ENCODE data around the gene GID4. TPM values are rescaled to one million over a fixed set of nuclear protein-coding genes. Genes with fewer than 3 reads are reported as not detected.

GID4 gene
- total RNA-seq, 2 experiments from 2014 or later = 8.6 to 8.8 TPM

DNA sequence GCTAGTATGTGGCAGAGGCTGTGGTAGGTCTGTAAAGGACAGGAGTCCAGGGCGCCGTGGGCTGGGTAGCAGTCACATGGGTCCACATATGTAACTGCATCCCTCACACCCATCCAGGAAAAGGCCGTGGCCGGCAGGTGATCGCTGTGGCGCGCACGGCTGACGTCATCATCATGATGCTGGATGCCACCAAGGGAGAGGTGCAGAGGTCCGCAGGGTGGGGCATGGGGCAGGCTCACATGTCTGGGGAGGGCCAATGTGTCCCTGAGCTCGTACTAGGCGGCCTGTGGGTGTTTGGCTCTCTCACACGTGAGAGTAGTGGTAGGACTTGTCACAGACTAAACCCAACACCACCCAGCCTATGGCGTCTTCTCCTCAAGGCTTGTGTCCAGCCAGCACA is 60.3 kb downstream of the GID4 start:
- POLR2A ChIA-PET = no interaction called here
- Mint-ChIP-seq H3K4me3 (no peak overlapping the region), H3K27ac (no peak overlapping the region), H3K9me3 (no peaks in the 10 kb centered on the region), H3K27me3 (no peaks in the 10 kb centered on the region), H3K4me1 (peaks cover 2% of the 10 kb centered on the region), H3K36me3 (ENCODE audit: low read depth) (peaks cover 15% of the 10 kb centered on the region)
- no peak for DNase-seq
- CTCF ChIA-PET = interaction anchor here (0.6 to 1.5 kb wide), 3 partner anchors 13 to 1767 kb away, joined by 3 to 5 read pairs (median 3); no protein-coding TSS in a partner anchor

DNA sequence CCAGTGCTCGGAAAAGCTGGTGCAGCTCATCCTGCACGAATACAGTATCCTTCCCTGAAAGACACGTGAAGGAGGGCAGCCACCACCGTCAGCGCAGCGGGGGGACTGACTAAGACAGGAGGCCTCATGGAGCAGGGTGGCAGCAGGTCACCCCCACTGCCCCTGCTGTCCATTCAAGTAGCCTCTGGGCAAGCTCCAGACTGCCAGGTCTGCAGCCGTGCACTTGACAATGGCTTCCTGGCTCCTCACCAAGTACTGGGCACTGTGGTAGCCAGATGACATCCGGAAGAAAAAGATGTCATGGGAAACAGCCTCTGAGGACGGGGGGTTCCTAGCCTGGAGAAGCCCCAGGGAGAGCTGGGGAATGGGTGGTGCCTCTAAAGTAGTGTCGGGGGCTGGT is 61.4 kb downstream of the GID4 start:
- H3K4me1 Mint-ChIP-seq = peaks cover 2% of the 10 kb centered on the region
- H3K27me3 Mint-ChIP-seq = no peaks in the 10 kb centered on the region
- no peak overlapping the region for H3K27ac Mint-ChIP-seq
- no peak for DNase-seq
- ChIA-PET POLR2A (no interaction called here), CTCF (no interaction called here)
- H3K9me3 Mint-ChIP-seq = no peaks in the 10 kb centered on the region
- H3K4me3 Mint-ChIP-seq = no peak overlapping the region
- peaks cover 12% of the 10 kb centered on the region for H3K36me3 Mint-ChIP-seq (ENCODE audit: low read depth)

DNA sequence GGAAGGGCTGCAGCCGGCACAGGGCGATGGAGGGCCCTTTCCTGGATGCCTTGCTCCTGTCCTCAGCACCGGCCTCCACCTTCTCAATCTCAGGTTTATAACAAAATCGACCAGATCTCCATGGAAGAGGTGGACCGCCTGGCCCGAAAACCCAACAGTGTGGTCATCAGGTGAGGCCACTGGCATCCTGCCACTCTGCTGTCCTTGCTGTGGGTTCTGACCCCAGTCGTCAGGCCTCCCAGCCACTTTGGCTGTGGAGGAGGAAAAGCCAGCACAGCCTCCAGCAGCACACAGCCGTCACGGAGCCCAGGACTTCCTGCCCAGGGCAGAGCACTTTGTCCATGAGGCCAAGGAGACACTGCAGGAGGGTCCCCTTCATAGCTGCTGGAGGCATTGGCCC is 62.6 kb downstream of the GID4 start:
- peaks cover 1% of the 10 kb centered on the region for H3K36me3 Mint-ChIP-seq (ENCODE audit: low read depth)
- ChIA-PET CTCF (no interaction called here), POLR2A (interaction anchor here (0.5 kb wide), 1 partner anchor 91 kb away, joined by 3 read pairs; no protein-coding TSS in a partner anchor)
- H3K27me3 Mint-ChIP-seq = no peaks in the 10 kb centered on the region
- H3K9me3 Mint-ChIP-seq = no peaks in the 10 kb centered on the region
- no peak for DNase-seq
- no peak overlapping the region for H3K27ac Mint-ChIP-seq
- H3K4me1 Mint-ChIP-seq = no peaks in the 10 kb centered on the region
- no peak overlapping the region for H3K4me3 Mint-ChIP-seq

DNA sequence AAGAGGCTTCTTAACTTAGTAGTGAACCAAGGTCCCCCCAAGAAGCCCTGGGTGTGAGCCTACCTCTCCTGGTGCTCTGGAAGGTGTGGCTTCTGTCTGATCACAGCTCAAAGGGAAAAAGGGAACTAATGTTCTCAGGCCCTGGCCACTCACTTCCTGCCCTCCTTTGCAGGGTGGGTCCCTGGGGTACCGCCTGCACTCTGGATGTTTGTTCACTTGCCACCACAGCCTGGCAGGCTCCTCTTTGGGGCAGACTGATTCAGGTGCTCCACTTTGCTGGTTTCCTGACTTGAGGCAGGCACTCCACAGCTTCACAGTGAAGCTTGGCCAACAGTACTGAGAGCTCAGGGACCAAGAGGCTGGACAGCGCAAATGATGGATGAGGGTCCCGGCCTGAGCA is 63.4 kb downstream of the GID4 start:
- no peaks in the 10 kb centered on the region for H3K4me1 Mint-ChIP-seq
- POLR2A ChIA-PET = no interaction called here
- CTCF ChIA-PET = no interaction called here
- no peak overlapping the region for H3K27ac Mint-ChIP-seq
- no peaks in the 10 kb centered on the region for H3K9me3 Mint-ChIP-seq
- H3K4me3 Mint-ChIP-seq = no peak overlapping the region
- no peaks in the 10 kb centered on the region for H3K36me3 Mint-ChIP-seq (ENCODE audit: low read depth)
- no peaks in the 10 kb centered on the region for H3K27me3 Mint-ChIP-seq
- no peak for DNase-seq

DNA sequence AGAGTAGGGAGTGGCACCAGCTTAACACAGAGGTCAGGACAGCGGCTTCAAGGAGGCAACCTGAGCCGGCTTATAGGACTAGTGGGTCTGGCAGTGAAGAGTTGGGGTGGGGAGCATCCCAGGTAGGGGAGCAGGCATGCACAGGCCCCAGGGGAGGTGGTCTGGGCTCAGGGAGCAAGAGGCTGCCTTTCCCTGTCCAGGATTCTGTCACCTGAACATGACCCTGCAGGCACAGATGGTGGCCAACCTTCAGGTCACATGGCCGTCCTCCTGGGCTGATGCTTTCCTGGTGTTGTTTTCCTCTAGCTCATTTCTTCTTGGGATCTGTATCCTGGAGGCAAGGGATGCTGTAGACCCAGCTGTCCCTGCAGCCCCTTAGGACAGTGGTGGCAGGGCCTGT is 65.8 kb downstream of the GID4 start:
- no peak overlapping the region for H3K4me3 Mint-ChIP-seq
- no peak for DNase-seq
- CTCF ChIA-PET = no interaction called here
- H3K27me3 Mint-ChIP-seq = no peaks in the 10 kb centered on the region
- no peak overlapping the region for H3K27ac Mint-ChIP-seq
- H3K36me3 Mint-ChIP-seq (ENCODE audit: low read depth) = no peaks in the 10 kb centered on the region
- POLR2A ChIA-PET = no interaction called here
- H3K4me1 Mint-ChIP-seq = no peaks in the 10 kb centered on the region
- no peaks in the 10 kb centered on the region for H3K9me3 Mint-ChIP-seq

DNA sequence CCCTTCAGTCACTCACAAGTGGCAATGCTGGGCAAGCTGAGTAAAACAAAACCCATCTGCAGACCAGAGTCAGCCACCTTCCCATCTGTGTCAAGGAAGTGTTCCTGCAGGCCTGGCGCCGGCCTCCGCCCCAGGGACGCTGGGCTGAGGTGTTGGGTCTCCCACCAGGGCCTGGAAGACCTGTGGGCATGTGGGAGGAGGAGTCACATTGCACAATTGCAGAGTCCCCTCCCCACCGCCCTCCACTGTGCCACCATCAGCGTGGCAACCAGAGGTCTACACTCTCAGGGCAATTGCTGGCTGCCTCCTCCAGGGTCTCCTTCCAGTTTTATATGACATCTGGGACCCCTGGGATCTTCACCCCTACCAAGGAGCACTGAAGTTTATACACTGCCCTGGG is 66.4 kb downstream of the GID4 start:
- no peaks in the 10 kb centered on the region for H3K36me3 Mint-ChIP-seq (ENCODE audit: low read depth)
- no peak overlapping the region for H3K4me3 Mint-ChIP-seq
- no peak for DNase-seq
- no peak overlapping the region for H3K27ac Mint-ChIP-seq
- ChIA-PET CTCF (no interaction called here), POLR2A (no interaction called here)
- H3K9me3 Mint-ChIP-seq = no peaks in the 10 kb centered on the region
- no peaks in the 10 kb centered on the region for H3K4me1 Mint-ChIP-seq
- H3K27me3 Mint-ChIP-seq = no peaks in the 10 kb centered on the region

DNA sequence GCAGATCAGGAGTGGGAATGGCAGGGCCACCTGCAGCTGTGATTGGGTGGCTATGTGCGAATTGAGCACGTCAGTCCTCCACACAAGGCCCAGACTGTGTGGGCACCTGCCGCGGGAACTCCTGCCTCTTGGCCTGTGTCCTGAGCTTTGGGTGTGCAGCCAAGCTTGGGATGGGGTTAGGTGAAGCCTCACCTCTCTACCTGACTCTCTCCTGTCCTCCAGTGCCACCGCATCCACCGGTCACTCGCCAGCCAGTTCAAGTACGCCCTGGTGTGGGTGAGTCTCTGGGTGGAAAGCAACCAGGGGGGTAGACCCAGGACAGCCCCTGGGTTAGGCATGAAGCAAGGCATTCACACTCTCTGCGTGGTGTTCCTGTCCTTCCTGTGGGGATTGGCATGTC is 67.0 kb downstream of the GID4 start:
- DNase-seq = no peak
- POLR2A ChIA-PET = no interaction called here
- Mint-ChIP-seq H3K36me3 (ENCODE audit: low read depth) (no peaks in the 10 kb centered on the region), H3K27ac (no peak overlapping the region), H3K27me3 (no peaks in the 10 kb centered on the region), H3K4me3 (no peak overlapping the region), H3K9me3 (no peaks in the 10 kb centered on the region), H3K4me1 (no peaks in the 10 kb centered on the region)
- CTCF ChIA-PET = no interaction called here

DNA sequence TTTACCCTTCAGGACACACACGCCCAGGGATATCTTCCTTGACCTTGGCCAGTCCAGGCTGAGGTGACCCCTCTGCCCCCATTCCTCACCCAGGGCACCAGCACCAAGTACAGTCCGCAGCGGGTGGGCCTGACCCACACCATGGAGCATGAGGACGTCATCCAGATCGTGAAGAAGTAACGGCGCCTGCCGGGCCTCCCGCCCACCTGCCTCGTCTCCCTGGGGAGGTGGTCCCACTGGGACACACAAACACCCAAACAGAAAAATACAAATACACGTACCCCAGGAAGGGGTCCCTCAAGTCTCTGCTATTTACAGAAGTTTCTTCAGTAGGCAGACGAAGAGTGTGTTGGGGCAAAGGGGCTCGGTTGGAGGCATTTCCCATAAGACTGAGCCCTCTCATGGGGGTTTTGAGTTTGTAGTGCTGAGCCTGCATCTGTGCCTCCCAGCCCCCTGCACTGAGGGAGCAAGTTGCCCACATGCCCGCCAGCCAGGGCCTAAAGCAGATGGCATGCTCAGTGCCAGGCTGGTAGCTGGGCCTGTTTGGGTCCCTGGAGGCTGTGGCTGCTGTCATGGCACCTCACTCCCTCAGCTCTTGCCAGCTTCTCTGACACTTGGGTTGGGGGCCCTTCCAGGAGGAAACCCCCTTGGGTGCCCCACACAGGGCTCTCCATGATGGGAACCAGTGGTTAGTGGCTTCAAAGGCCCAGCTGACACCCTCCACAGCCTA is 68.0 kb downstream of the GID4 start:
- POLR2A ChIA-PET = no interaction called here
- CTCF ChIA-PET = interaction anchor here (0.7 kb wide), 1 partner anchor 301 kb away, joined by 6 read pairs; no protein-coding TSS in a partner anchor
- H3K4me3 Mint-ChIP-seq = no peak overlapping the region
- no peaks in the 10 kb centered on the region for H3K9me3 Mint-ChIP-seq
- H3K4me1 Mint-ChIP-seq = no peaks in the 10 kb centered on the region
- no peaks in the 10 kb centered on the region for H3K36me3 Mint-ChIP-seq (ENCODE audit: low read depth)
- no peak for DNase-seq
- no peak overlapping the region for H3K27ac Mint-ChIP-seq
- H3K27me3 Mint-ChIP-seq = no peaks in the 10 kb centered on the region

DNA sequence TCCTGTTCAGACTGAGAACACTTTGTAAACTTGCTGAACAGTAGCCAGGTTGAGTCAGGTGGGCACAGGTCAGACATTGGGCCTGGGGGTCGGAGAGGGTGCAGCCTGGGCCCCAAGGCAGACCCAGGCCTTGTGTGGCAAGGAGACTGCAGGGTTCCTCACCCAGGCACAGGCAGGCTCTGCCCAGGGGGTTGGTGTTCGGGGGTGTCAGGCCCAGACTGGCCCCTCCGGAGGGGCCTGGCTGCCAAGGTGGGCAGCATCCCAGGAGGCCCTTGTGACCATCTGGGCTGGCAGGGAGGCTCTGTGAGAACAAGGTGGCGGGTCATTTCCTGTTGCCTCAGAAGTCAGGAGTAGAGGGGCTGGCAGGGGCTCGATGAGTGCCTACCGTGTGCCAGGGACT is 68.8 kb downstream of the GID4 start:
- ChIA-PET CTCF (no interaction called here), POLR2A (no interaction called here)
- Mint-ChIP-seq H3K4me1 (no peaks in the 10 kb centered on the region), H3K27me3 (no peaks in the 10 kb centered on the region), H3K9me3 (no peaks in the 10 kb centered on the region), H3K36me3 (ENCODE audit: low read depth) (no peaks in the 10 kb centered on the region), H3K27ac (no peak overlapping the region), H3K4me3 (no peak overlapping the region)
- DNase-seq = no peak

DNA sequence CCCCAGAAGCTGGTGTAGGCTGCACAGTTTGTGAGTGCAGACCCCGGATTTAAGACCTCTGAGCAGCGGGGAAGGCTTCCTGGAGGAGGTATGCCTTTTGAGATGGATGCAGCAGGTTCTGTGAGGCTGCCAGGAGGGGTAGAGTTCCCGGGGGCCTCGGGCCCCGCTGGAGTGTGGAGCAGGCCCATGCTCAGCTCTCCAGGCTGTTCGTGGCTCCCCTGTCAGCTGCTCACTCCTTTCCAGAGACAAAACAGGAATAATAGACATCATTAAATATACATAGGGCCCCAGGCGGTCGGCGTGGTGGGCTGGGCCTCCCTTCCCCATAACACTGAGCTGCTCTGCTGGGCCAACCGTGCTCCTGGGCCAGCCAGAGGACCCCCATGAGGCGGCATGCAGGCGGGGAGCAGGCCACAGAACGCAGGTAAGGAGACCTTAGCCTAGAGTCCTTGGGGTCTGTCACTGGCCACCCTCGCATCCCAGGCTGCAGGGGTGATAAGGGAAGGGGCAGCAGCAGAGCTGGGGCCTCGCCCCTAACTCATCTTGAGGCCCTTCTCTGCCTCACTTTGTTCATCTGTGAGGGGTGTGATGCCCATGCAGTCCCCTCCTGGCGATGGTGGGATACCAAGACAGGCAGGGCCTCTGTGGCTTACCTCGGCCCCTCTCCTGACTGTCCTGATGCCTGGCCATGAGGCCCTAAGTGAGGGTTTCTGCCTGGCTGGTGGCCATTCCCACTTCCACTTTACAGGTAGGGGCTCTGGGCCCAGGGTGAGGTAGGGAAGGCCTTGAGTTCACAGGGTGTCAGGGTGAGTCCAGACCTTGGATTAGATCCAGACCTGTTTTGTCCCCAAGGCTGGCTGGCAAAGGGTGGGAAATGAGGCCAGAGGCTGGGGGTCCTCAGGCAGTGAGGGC is 69.4 kb downstream of the GID4 start, which contains the start of gene MYO15A:
Gene MYO15A (plus strand): TSS at position 356 of the 912 bp plus-strand sequence. CDS start 10,045 bp downstream, outside the sequence.
- H3K36me3 Mint-ChIP-seq (ENCODE audit: low read depth) = no peaks in the 10 kb centered on the region
- no peaks in the 10 kb centered on the region for H3K27me3 Mint-ChIP-seq
- no peaks in the 10 kb centered on the region for H3K4me1 Mint-ChIP-seq
- DNase-seq = no peak
- H3K27ac Mint-ChIP-seq = no peak within 1 kb of the TSS
- ChIA-PET POLR2A (no interaction called here), CTCF (no interaction called here)
- no peaks in the 10 kb centered on the region for H3K9me3 Mint-ChIP-seq
- H3K4me3 Mint-ChIP-seq = no peak within 1 kb of the TSS

DNA sequence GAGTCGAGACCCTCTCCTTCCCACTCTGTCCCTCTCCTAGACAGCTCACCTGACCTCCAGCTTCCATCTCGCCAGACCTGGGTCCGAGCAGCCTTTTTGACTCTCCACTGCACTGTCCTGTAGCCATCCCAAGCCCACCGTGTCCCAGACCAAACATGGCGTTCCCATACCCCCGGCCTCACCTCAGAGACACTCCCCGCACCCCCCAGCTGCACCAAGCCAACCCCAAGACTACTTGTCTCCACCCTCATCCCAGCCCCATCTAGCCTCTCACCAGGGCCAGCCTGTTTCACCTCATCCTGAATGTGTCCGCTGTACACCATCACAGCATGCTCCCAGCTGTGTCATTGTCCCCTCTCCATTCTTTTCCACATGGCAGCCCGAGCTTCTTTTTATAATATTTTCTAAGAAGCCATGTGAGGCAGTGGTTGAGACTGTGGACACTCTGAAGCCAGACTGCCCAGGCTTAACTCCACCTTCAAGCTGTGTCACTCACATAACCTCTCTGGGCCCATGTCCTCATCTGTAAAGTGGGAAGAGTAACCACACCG is 70.8 kb downstream of the GID4 start:
- Mint-ChIP-seq H3K4me3 (no peak overlapping the region), H3K36me3 (ENCODE audit: low read depth) (no peaks in the 10 kb centered on the region), H3K27ac (no peak overlapping the region), H3K4me1 (no peaks in the 10 kb centered on the region), H3K27me3 (no peaks in the 10 kb centered on the region), H3K9me3 (no peaks in the 10 kb centered on the region)
- ChIA-PET CTCF (no interaction called here), POLR2A (no interaction called here)
- no peak for DNase-seq

DNA sequence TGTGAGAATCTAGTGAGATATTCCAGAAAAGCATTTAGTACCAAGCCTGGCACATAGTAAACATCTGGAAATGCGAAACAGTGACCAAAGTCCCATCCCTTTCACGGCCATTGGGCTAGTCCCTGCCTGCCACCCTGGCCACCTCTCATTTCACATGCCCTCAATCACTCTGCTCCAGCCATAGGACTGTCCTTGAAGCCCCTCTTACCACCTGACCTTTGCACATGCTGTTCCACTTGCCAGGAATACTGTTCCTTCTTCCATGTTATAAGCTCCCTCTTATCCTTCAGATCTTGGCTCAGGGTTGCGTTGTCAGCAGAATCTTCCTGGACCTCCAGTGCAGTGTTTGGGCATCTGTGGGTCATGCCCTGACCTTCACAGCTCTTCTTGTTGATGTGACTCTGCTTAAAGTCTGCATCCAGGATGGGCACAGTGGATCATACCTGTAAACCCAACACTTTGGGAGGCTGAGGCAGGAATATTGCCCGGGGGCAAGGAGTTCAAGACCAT is 71.5 kb downstream of the GID4 start:
- ChIA-PET CTCF (no interaction called here), POLR2A (no interaction called here)
- no peaks in the 10 kb centered on the region for H3K36me3 Mint-ChIP-seq (ENCODE audit: low read depth)

DNA sequence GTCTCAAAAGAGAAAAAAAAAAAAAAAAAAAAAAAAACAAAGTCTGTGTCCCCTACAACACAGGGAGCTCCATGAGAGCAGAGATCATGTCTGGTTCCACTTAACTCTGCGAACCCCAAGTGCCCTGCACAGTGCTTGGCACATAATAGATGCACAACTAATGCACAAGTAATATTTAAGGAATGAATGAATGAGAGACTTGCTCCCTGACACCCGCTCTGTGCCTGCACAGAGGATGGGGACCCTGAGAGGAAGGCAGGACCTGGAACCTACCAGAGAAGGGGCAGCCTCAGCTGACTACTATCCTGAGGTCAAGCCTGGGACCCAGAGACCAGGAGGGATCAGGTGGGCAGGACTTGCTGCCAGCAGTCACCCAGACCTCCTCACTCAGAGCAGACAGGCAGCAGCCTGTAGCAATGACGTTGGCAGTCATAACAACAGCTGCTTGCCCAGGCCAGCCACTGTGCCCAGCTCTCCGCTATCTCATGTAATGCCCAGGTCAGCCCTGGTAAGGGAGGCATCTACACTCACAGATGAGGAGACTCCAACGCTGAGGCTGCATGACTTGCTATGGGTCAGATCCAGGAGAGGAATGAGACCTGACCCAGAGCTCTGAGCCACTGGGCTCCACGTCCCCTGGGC is 72.2 kb downstream of the GID4 start:
- H3K36me3 Mint-ChIP-seq (ENCODE audit: low read depth) = no peaks in the 10 kb centered on the region
- POLR2A ChIA-PET = no interaction called here
- no peaks in the 10 kb centered on the region for H3K4me1 Mint-ChIP-seq
- no peaks in the 10 kb centered on the region for H3K9me3 Mint-ChIP-seq
- DNase-seq = no peak
- H3K4me3 Mint-ChIP-seq = no peak overlapping the region
- CTCF ChIA-PET = no interaction called here
- no peaks in the 10 kb centered on the region for H3K27me3 Mint-ChIP-seq
- no peak overlapping the region for H3K27ac Mint-ChIP-seq

More for the DNA sequence above, 71.5 kb downstream of the GID4 start:
- H3K27ac Mint-ChIP-seq = no peak overlapping the region
- DNase-seq = no peak
- H3K4me1 Mint-ChIP-seq = no peaks in the 10 kb centered on the region
- H3K27me3 Mint-ChIP-seq = no peaks in the 10 kb centered on the region
- H3K4me3 Mint-ChIP-seq = no peak overlapping the region
- no peaks in the 10 kb centered on the region for H3K9me3 Mint-ChIP-seq
